Fibroblast of peridontal ligament (primary cell): ENCODE data around the gene MAD2L1.
A peak's percentile ranks its signal among the peaks of the same experiment; 100 is the strongest.

ENCODE experiments used
- DNase-seq: peaks from one replicate; pipeline ENCODE4 v3.0.0-alpha.2; 2010; ENCODE audit errors: extremely low read depth

Gene MAD2L1

GRCh38 chr4:120059036-120059435 is 7.6 kb downstream of the MAD2L1 start:
- DNase-seq: no peak

GRCh38 chr4:120057416-120057815 is 9.2 kb downstream of the MAD2L1 start:
- DNase-seq: no peak

- peak; percentile 83 for DNase-seq
Observed at GRCh38 chr4:120056246-120056645, 10.4 kb downstream of the MAD2L1 start.

GRCh38 chr4:120055795-120056194 is 10.9 kb downstream of the MAD2L1 start:
- DNase-seq: no peak

GRCh38 chr4:120055162-120055561 is 11.5 kb downstream of the MAD2L1 start:
- no peak for DNase-seq

GRCh38 chr4:120053911-120054310 is 12.7 kb downstream of the MAD2L1 start:
- DNase-seq: no peak

GRCh38 chr4:120052856-120053255 is 13.8 kb downstream of the MAD2L1 start:
- DNase-seq: peak; percentile 97

GRCh38 chr4:120051253-120051652 is 15.4 kb downstream of the MAD2L1 start:
- no peak for DNase-seq

- peak; percentile 98 for DNase-seq
Observed at GRCh38 chr4:120049732-120050494, 16.7 kb downstream of the MAD2L1 start.

- DNase-seq: no peak
Observed at GRCh38 chr4:120043828-120044227, 22.8 kb downstream of the MAD2L1 start.

- DNase-seq: no peak
Observed at GRCh38 chr4:120037411-120037810, 29.2 kb downstream of the MAD2L1 start.

- DNase-seq: peak; percentile 29
Observed at GRCh38 chr4:120034913-120035312, 31.7 kb downstream of the MAD2L1 start.

GRCh38 chr4:120026853-120027252 is 39.8 kb downstream of the MAD2L1 start:
- no peak for DNase-seq

- peak; percentile 31 for DNase-seq
Observed at GRCh38 chr4:120025516-120025915, 41.1 kb downstream of the MAD2L1 start.

GRCh38 chr4:120018786-120019185 is 47.9 kb downstream of the MAD2L1 start:
- DNase-seq: peak; percentile 81

- no peak for DNase-seq
Observed at GRCh38 chr4:120017939-120018692, 48.5 kb downstream of the MAD2L1 start.

GRCh38 chr4:120011725-120012124 is 54.9 kb downstream of the MAD2L1 start:
- no peak for DNase-seq

- no peak for DNase-seq
Observed at GRCh38 chr4:120010646-120011045, 56.0 kb downstream of the MAD2L1 start.

- peak; percentile 68 for DNase-seq
Observed at GRCh38 chr4:120009731-120010130, 56.9 kb downstream of the MAD2L1 start.

GRCh38 chr4:120008957-120009356 is 57.7 kb downstream of the MAD2L1 start:
- no peak for DNase-seq

- no peak for DNase-seq
Observed at GRCh38 chr4:120007896-120008436, 58.7 kb downstream of the MAD2L1 start.

- DNase-seq: peak; percentile 97
Observed at GRCh38 chr4:120007191-120007871, 59.3 kb downstream of the MAD2L1 start.
